SU-DHL-6 (cell line): ENCODE measurements around the gene NLGN1.

Source experiments
- H2AFZ ChIP-seq: fragments of 200-600 bp; sonication (generic); 2 replicates; pipeline ENCODE4 v1.6.1; 2014; ENCODE audit warnings: low read depth, mild to moderate bottlenecking, moderate library complexity, mixed read lengths, antibody characterized with exemption, low read length; ENCODE audit not compliant: severe bottlenecking
- H3F3A ChIP-seq: fragments of 200-600 bp; shearing (Covaris generic); 2 replicates; pipeline ENCODE4 v1.6.0; 2016; ENCODE audit warnings: antibody characterized with exemption, mild to moderate bottlenecking; ENCODE audit not compliant: insufficient read depth
- H3K27ac ChIP-seq: fragments of 200-600 bp; sonication (generic); 2 replicates; pipeline ENCODE4 v1.5.1; 2016; ENCODE audit warnings: low read depth, mild to moderate bottlenecking, low read length, moderate library complexity, mixed read lengths
- H3K27me3 ChIP-seq: fragments of 200-600 bp; sonication (generic), shearing (Covaris generic); 2 replicates; pipeline ENCODE4 v1.6.0; 2014; ENCODE audit warnings: mild to moderate bottlenecking, low read length
- H3K36me3 ChIP-seq: fragments of 200-600 bp; sonication (generic); 2 replicates; pipeline ENCODE4 v1.6.1; 2014; ENCODE audit warnings: mild to moderate bottlenecking, low read length, mixed read lengths
- H3K4me2 ChIP-seq: fragments of 300-600, 200-600 bp; shearing (Covaris generic), sonication (generic); 2 replicates; pipeline ENCODE4 v1.6.0; 2014; ENCODE audit warnings: low read length, low read depth, mild to moderate bottlenecking; ENCODE audit not compliant: poor library complexity, severe bottlenecking
- H3K4me3 ChIP-seq: fragments of 200-600 bp; sonication (generic); 2 replicates; pipeline ENCODE4 v1.5.1; 2014; ENCODE audit warnings: antibody characterized with exemption, low read length, mild to moderate bottlenecking, mixed read lengths; ENCODE audit not compliant: insufficient read depth, poor library complexity, severe bottlenecking
- H3K79me2 ChIP-seq: fragments of 200-600 bp; sonication (generic); 2 replicates; pipeline ENCODE4 v1.6.1; 2014; ENCODE audit warnings: mild to moderate bottlenecking, low read length, moderate library complexity; ENCODE audit not compliant: insufficient read depth
- H3K9ac ChIP-seq: fragments of 200-600 bp; sonication (generic); 2 replicates; pipeline ENCODE4 v1.7.0; 2014; ENCODE audit warnings: mild to moderate bottlenecking, low read length
- H3K9me2 ChIP-seq: fragments of 200-600 bp; sonication (generic); replicated peaks from 2 replicates; pipeline ENCODE4 v1.6.1; 2014; ENCODE audit warnings: low read length; ENCODE audit not compliant: insufficient read depth
- H3K9me3 ChIP-seq: fragments of 200-600 bp; sonication (generic); 2 replicates; pipeline ENCODE4 v1.6.1; 2014; ENCODE audit warnings: low read length, mixed read lengths; ENCODE audit not compliant: insufficient read depth
- H4K20me1 ChIP-seq: fragments of 200-600 bp; sonication (generic); 2 replicates; pipeline ENCODE4 v1.6.1; 2014; ENCODE audit warnings: low read depth, mild to moderate bottlenecking, antibody characterized with exemption, low read length, moderate library complexity, mixed read lengths
- CTCF ChIP-seq: fragments of 200-600 bp; sonication (generic); IDR thresholded peaks from one replicate; pipeline ENCODE4 v1.5.1; 2017; ENCODE audit warnings: antibody characterized with exemption, mild to moderate bottlenecking, low read length, moderate library complexity; ENCODE audit not compliant: insufficient read depth, poor library complexity, severe bottlenecking
- EZH2phosphoT487 ChIP-seq: fragments of 200-600 bp; sonication (generic), shearing (Covaris generic); conservative IDR thresholded peaks from 2 replicates; pipeline ENCODE4 v1.6.1; 2018; ENCODE audit warnings: mild to moderate bottlenecking, antibody characterized with exemption, low read length, moderate library complexity, mixed read lengths

The NLGN1 gene

GRCh38 chr3:173992416-173992815 lies 594.9 kb downstream of the NLGN1 start:
- Histone ChIP-seq H4K20me1 (no peaks in the 10 kb centered on the region), H3K9me3 (no peaks in the 10 kb centered on the region), H3K79me2 (no peaks in the 10 kb centered on the region), H3F3A (no peaks in the 10 kb centered on the region), H3K9me2 (no peaks in the 10 kb centered on the region), H3K4me3 (no peak overlapping the region), H3K27ac (no peak overlapping the region), H3K4me2 (no peak overlapping the region), H2AFZ (no peak overlapping the region), H3K36me3 (no peaks in the 10 kb centered on the region), H3K9ac (no peak overlapping the region), H3K27me3 (no peaks in the 10 kb centered on the region)
- TF ChIP-seq CTCF (no peak), EZH2phosphoT487 (no peak)

- Histone ChIP-seq H3K4me3 (no peak overlapping the region), H2AFZ (no peak overlapping the region), H3K27me3 (no peaks in the 10 kb centered on the region), H3K27ac (no peak overlapping the region), H3K36me3 (no peaks in the 10 kb centered on the region), H3F3A (no peaks in the 10 kb centered on the region), H3K9me3 (no peaks in the 10 kb centered on the region), H3K9me2 (no peaks in the 10 kb centered on the region), H3K79me2 (no peaks in the 10 kb centered on the region), H4K20me1 (no peaks in the 10 kb centered on the region), H3K9ac (no peak overlapping the region), H3K4me2 (no peak overlapping the region)
- TF ChIP-seq CTCF, result no peak
- no peak for TF ChIP-seq EZH2phosphoT487
These were observed 595.8 kb downstream of the NLGN1 start for GRCh38 chr3:173993299-173993698.

GRCh38 chr3:174000675-174001074 lies 603.1 kb downstream of the NLGN1 start:
- H3K27ac ChIP-seq, result no peak overlapping the region
- no peaks in the 10 kb centered on the region for H4K20me1 ChIP-seq
- H3K9ac ChIP-seq, result no peak overlapping the region
- no peaks in the 10 kb centered on the region for H3K79me2 ChIP-seq
- no peaks in the 10 kb centered on the region for H3F3A ChIP-seq
- H3K4me3 ChIP-seq, result no peak overlapping the region
- TF ChIP-seq CTCF (no peak), EZH2phosphoT487 (no peak)
- no peak overlapping the region for H3K4me2 ChIP-seq
- H3K9me3 ChIP-seq, result no peaks in the 10 kb centered on the region
- no peaks in the 10 kb centered on the region for H3K36me3 ChIP-seq
- H3K9me2 ChIP-seq, result no peaks in the 10 kb centered on the region
- no peak overlapping the region for H2AFZ ChIP-seq
- H3K27me3 ChIP-seq, result no peaks in the 10 kb centered on the region

GRCh38 chr3:174002543-174002942 lies 605.0 kb downstream of the NLGN1 start:
- no peak overlapping the region for H3K27ac ChIP-seq
- no peaks in the 10 kb centered on the region for H3K79me2 ChIP-seq
- no peak overlapping the region for H3K4me2 ChIP-seq
- no peak overlapping the region for H2AFZ ChIP-seq
- no peaks in the 10 kb centered on the region for H3K9me3 ChIP-seq
- no peak overlapping the region for H3K4me3 ChIP-seq
- TF ChIP-seq EZH2phosphoT487 (no peak), CTCF (no peak)
- H3K27me3 ChIP-seq, result no peaks in the 10 kb centered on the region
- no peaks in the 10 kb centered on the region for H3K9me2 ChIP-seq
- no peak overlapping the region for H3K9ac ChIP-seq
- no peaks in the 10 kb centered on the region for H4K20me1 ChIP-seq
- no peaks in the 10 kb centered on the region for H3K36me3 ChIP-seq
- H3F3A ChIP-seq, result no peaks in the 10 kb centered on the region
